ENCODE data around the gene TOMT. TPM values are rescaled to one million over a fixed set of nuclear protein-coding genes. Genes with fewer than 3 reads are reported as not detected.

The TOMT gene
- total RNA-seq, 2 donors from 2014 or later, result not detected

- no peak for DNase-seq (ENCODE audit: low spot score)
- TF ChIP-seq, protein P1, sequence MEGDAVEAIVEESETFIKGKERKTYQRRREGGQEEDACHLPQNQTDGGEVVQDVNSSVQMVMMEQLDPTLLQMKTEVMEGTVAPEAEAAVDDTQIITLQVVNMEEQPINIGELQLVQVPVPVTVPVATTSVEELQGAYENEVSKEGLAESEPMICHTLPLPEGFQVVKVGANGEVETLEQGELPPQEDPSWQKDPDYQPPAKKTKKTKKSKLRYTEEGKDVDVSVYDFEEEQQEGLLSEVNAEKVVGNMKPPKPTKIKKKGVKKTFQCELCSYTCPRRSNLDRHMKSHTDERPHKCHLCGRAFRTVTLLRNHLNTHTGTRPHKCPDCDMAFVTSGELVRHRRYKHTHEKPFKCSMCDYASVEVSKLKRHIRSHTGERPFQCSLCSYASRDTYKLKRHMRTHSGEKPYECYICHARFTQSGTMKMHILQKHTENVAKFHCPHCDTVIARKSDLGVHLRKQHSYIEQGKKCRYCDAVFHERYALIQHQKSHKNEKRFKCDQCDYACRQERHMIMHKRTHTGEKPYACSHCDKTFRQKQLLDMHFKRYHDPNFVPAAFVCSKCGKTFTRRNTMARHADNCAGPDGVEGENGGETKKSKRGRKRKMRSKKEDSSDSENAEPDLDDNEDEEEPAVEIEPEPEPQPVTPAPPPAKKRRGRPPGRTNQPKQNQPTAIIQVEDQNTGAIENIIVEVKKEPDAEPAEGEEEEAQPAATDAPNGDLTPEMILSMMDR (IDR thresholded peaks at IDR 0.05), result no peak
- peak overlapping the region; percentile 77 to 92 for H3K27ac ChIP-seq
- H3K27me3 ChIP-seq (replicated peaks; ENCODE audit: insufficient read depth), result no peaks in the 10 kb centered on the region
- H3K4me3 ChIP-seq, result peak overlapping the region; percentile 84
- H3K36me3 ChIP-seq, result no peaks in the 10 kb centered on the region
- no peak for ATAC-seq (ENCODE audit: insufficient number of reproducible peaks, low FRiP score, low read depth)
- H3K4me1 ChIP-seq (ENCODE audit: control insufficient read depth in 1 of 2, low read depth in 2 of 2), result peaks cover 17 to 27% of the 10 kb centered on the region in 2 donors
- no peaks in the 10 kb centered on the region for H3K9me3 ChIP-seq
Observed at GRCh38 chr11:72081184-72081644, 24.5 kb upstream of the TOMT start.

GRCh38 chr11:72081821-72082453 lies 23.8 kb upstream of the TOMT start:
- no peak for ATAC-seq (ENCODE audit: insufficient number of reproducible peaks, low FRiP score, low read depth)
- Histone ChIP-seq H3K27me3 (replicated peaks; ENCODE audit: insufficient read depth) (no peaks in the 10 kb centered on the region), H3K9me3 (no peaks in the 10 kb centered on the region), H3K4me1 (ENCODE audit: control insufficient read depth in 1 of 2, low read depth in 2 of 2) (peaks cover 17 to 27% of the 10 kb centered on the region in 2 donors), H3K27ac (peak overlapping the region in 1 of 2 donors; percentile 92), H3K36me3 (no peaks in the 10 kb centered on the region), H3K4me3 (no peak overlapping the region)
- no peak for DNase-seq (ENCODE audit: low spot score)
- TF ChIP-seq, protein P1 (IDR thresholded peaks at IDR 0.05), result no peak

GRCh38 chr11:72083414-72083813 lies 22.3 kb upstream of the TOMT start:
- Histone ChIP-seq H3K4me1 (ENCODE audit: control insufficient read depth in 1 of 2, low read depth in 2 of 2) (peaks cover 17 to 23% of the 10 kb centered on the region in 2 donors), H3K9me3 (no peaks in the 10 kb centered on the region), H3K36me3 (peaks cover 5% of the 10 kb centered on the region), H3K27ac (no peak overlapping the region), H3K4me3 (no peak overlapping the region), H3K27me3 (replicated peaks; ENCODE audit: insufficient read depth) (no peaks in the 10 kb centered on the region)
- ATAC-seq (ENCODE audit: insufficient number of reproducible peaks, low FRiP score, low read depth) (no peak), DNase-seq (ENCODE audit: low spot score) (no peak)
- TF ChIP-seq, protein P1 (IDR thresholded peaks at IDR 0.05), result no peak

DNA sequence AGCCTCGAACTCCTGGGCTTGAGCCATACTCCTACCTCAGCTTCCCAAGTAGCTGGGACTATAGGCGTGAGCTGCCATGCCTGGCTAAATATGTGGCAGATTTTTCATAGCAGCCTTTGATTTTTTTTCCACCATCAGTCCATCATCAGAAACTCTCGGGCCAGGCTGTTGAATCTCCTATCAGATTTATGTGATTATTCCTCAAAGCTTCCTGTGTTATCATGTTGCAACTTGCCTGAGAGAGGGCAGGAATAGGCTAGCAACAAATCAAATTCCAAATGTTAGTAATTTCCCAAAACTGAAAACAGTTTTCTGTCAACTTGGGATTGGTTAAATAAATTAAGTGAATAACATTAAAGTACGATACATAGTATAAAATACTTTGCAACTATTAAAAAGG lies 21.6 kb upstream of the TOMT start:
- no peaks in the 10 kb centered on the region for H3K9me3 ChIP-seq
- peaks cover 12 to 16% of the 10 kb centered on the region in 2 donors for H3K4me1 ChIP-seq (ENCODE audit: control insufficient read depth in 1 of 2, low read depth in 2 of 2)
- H3K4me3 ChIP-seq, result no peak overlapping the region
- ATAC-seq (ENCODE audit: insufficient number of reproducible peaks, low FRiP score, low read depth), result no peak
- H3K36me3 ChIP-seq, result peaks cover 5% of the 10 kb centered on the region
- no peak overlapping the region for H3K27ac ChIP-seq
- no peaks in the 10 kb centered on the region for H3K27me3 ChIP-seq (replicated peaks; ENCODE audit: insufficient read depth)
- DNase-seq (ENCODE audit: low spot score), result no peak
- TF ChIP-seq, protein P1 (IDR thresholded peaks at IDR 0.05), result no peak

DNA sequence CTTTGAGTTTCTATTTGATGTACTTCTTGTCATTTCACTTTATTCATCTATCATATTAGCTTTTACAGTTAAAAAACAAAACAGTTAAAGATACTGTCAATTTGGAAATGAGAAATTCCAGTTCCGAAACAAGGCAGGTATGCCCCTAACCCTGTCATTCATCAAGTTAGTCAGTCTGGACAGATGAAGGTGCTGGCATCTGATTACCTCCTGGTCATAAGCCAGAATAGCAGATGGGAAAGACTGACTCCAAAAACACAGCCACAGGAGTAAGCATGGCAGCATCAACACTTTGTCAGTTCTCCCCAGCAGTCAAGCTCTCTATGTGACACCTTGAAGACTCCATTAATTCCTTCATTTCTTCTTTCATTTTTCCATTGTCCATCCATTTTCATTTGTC lies 20.8 kb upstream of the TOMT start:
- H3K4me1 ChIP-seq (ENCODE audit: control insufficient read depth in 1 of 2, low read depth in 2 of 2), result peaks cover 6 to 9% of the 10 kb centered on the region in 2 donors
- peaks cover 5% of the 10 kb centered on the region for H3K36me3 ChIP-seq
- no peaks in the 10 kb centered on the region for H3K9me3 ChIP-seq
- ATAC-seq (ENCODE audit: insufficient number of reproducible peaks, low FRiP score, low read depth) (no peak), DNase-seq (ENCODE audit: low spot score) (no peak)
- no peaks in the 10 kb centered on the region for H3K27me3 ChIP-seq (replicated peaks; ENCODE audit: insufficient read depth)
- H3K27ac ChIP-seq, result no peak overlapping the region
- H3K4me3 ChIP-seq, result no peak overlapping the region
- TF ChIP-seq, protein P1 (IDR thresholded peaks at IDR 0.05), result no peak

All from thoracic aorta (tissue), 2 donors.